ENCODE data around the gene AATK.
A peak's percentile ranks its signal among the peaks of the same experiment; 100 is the strongest.

AATK gene

DNA sequence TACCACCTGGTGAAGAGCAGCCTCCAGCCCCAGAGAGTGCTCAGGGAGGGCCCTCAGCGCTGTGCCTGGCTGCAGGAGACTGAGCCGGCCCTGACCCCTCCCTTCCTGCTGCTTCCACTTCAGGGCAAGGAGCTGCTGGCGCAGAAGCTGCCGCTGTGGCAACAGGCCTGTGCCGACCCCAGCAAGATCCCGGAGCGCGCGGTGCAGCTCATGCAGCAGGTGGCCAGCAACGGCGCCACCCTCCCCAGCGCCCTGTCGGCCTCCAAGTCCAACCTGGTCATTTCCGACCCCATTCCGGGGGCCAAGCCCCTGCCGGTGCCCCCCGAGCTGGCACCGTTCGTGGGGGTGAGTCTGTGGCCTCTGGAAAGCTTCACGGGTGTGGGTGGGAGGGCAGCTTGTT, 62.6 kb downstream of the AATK start:
- no peak for DNase-seq

DNA sequence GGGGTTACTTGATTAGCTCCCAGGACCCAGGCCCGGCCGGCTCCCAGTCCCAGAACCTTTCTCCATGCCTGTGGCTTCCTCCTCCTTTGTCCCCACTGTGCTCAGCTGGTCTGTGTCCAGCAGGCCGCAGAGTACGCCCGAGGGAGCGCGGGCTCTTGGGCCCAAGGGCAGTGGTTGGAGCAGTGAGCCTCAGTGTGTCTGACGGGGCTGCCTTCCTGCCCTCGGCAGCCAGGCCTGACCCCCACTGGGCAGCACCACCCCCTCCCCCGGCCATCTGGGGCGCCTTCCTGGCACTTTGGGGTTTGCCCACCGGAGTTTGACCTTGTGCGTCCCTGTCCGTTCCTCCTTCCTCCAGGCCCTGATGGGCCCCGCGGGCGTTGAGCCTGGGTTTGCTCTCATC, 63.2 kb downstream of the AATK start:
- no peak for DNase-seq

DNA sequence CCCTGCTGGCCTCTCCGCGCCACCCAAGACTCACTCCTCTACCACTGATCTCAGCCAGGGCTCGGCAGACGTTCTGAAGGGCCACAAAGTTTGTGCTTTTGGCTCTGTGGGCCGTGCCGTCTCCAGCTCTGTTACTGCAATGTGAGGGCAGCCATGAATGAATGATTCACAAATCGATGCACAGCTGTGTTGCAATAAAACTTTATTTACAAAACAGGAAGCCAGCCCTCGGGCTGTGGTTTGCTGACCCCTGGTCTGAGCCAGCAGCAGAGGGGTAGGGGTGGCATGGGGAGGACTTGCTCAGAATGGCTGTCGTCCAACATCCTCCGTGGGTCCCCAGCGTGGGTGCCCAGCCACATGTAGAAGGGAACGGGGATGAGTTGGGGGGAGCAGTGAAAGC, 63.7 kb downstream of the AATK start:
- no peak for DNase-seq

DNA sequence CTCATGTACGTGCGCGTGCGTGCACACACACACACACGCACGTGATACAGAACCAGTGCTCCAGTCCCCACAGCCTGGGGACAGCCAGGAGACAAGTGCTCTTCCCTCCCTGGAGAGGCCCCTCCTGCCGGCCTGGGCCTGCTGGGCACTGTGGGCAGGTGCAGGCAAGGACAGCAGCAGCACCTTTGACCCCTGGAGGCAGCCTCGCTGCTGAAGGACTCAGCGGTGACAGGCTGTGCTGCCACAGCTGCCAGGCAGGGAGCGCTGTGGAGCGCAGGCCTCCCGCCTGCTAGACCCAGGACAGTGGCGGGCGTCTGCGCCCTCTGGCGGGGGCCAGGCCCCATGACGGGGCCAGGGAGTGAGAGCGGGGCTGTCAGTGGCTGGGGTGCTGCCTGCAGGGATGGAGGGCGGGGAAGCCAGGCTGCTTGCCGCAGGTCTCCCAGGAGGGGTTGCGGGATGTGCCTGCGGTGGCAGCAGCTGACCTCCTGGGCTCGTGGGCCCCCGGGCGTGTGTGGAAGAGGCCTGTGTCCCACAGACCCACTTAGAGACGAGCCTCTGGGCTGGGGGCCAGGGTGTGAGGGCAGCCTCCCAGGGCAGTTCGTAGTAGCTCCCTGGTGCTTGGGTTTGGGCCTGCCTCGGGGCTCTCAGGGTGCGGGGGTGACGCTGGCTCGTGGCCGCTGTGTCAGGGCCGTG, 64.3 kb downstream of the AATK start:
- DNase-seq: peak; percentile 92

GRCh38 chr17:81100668-81101067, 65.4 kb downstream of the AATK start:
- DNase-seq: no peak

- no peak for DNase-seq
Measured at GRCh38 chr17:81099888-81100287, 66.1 kb downstream of the AATK start.

GRCh38 chr17:81097943-81098308, 68.1 kb downstream of the AATK start:
- peak; percentile 23 for DNase-seq

- DNase-seq: peak; percentile 57
Measured at GRCh38 chr17:81097134-81097942, 68.7 kb downstream of the AATK start.

DNA sequence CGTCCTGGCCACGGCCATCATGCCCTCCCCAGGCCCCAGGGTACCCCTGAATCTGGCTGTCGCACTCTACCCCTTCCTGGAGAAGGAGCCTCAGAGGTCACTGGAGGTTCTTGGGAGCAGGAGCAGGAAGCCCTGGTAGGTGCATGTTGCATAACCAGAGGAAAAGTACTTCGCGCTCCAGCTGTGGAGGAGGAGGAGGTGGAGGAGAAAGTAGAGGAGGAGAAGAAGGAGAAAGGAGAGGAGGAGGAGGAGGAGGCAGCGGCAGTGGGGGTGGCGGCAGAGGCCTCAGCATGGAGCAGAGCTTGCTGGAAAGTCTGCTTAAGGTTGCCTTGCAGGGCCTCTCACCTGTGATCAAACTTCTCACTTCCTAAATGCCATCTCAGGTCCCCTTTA, 69.3 kb downstream of the AATK start:
- no peak for DNase-seq

GRCh38 chr17:81095383-81095762, 70.6 kb downstream of the AATK start:
- DNase-seq: peak; percentile 19

DNA sequence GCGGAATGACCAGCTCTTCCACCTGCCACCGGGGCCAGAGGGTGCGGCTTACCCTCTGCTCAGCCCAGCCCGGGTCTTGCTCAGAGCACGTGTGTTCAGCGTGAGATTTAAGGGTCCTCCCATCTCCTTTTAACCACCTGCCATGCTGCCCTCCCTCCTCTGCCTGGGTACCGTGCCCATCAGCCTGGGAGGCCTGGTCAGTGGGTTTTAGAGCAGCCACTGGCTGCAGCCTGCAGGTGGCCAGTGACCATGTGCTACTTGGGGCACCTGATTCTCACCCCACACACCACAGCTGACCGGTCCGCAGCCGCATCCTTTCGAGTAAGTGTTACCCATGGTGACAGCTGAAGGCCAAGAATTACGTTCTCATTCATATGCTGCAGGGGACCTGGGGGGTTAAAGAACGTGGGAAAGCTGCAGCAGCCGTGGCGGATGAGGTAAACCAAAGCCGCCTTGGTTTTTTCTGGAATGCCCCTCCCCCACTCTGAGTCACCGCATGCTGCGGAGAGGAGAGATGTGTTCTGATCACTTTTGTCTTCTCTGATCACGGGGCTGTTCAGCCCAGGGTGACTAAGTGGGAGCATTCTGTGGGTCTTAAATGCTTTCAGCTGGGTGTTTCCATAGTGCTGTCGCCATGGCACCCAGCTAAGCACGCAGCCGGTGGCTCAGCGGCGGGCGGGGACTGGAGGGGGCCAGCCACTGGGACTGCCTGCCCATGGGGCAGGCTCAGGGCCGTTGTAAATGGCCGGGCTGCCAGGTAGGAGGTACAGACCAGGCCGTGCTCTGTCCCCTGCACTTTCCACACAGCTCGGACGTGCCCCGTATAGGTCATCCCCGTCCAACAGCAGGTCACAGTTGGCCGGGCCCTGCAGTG, 71.3 kb downstream of the AATK start:
- peak; percentile 88 for DNase-seq

DNA sequence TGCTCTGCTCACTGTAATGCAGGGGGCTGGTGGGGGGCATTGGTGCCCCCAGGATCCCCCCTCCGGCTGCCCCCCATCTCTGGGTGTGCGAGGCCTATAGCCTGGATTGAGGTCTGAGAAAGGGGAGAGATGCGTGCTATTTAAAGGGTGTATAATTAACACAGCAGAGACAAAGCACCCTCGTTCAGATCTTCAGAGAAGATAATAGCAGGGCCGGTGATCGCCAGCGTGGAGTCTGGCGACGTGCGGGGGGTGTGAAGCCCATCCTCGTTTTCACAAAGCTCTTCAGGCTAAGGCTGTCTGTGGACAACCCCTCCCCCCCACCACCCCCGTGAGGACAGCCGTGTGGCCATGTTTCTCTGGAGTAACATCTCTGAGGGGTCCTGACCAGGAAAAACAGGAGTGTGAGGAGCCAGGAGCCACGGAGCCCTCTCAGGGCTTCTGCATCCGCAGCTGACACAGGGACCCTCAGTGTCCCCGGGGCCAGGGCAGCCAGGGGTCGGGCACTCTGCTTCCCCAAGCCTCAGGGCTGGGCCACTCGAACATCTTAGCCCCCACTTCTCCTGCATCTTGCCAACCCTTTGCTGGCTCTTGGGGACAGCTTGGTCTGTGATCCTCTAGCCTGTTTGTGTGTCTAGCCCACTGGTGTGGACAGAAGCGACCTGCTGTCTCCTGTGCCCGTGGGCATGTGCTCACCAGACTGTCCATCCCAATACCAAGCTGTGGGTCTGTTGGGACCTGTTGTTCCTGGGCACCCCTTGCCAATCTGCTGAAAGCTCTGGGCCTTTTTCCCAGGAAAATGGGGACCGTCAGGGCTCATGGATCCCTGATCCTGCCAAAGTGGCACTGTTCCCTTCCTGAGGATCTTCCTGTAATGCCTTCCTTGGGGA, 72.2 kb downstream of the AATK start:
- no peak for DNase-seq

DNA sequence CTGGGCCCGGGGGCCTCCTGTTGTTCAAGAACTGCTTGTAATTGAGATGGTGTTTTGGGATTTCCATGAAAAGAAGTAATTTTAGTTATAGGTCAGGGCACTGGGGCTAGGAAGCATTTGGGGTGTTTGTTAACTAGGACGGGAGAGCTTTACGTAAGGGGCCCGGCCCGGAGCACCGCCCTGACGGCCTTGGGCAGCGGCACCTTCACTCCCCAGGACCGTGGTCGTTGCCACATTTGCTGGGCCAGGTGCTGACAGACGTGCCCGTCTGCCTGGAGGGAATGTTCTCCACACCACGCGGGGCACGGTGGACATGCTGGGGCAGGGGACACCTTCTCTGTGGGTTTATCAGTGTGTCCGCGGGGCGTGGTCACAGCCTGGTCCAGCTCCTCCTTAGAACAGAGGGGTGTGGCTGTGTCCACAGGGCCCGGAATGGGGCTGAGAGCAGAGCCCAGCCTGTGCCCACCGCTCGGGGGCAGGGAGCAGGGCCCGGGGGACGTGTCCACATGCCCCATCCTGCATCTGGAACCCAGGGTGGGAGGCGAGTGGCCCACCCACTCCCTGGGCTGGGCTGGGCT, 73.4 kb downstream of the AATK start:
- no peak for DNase-seq

DNA sequence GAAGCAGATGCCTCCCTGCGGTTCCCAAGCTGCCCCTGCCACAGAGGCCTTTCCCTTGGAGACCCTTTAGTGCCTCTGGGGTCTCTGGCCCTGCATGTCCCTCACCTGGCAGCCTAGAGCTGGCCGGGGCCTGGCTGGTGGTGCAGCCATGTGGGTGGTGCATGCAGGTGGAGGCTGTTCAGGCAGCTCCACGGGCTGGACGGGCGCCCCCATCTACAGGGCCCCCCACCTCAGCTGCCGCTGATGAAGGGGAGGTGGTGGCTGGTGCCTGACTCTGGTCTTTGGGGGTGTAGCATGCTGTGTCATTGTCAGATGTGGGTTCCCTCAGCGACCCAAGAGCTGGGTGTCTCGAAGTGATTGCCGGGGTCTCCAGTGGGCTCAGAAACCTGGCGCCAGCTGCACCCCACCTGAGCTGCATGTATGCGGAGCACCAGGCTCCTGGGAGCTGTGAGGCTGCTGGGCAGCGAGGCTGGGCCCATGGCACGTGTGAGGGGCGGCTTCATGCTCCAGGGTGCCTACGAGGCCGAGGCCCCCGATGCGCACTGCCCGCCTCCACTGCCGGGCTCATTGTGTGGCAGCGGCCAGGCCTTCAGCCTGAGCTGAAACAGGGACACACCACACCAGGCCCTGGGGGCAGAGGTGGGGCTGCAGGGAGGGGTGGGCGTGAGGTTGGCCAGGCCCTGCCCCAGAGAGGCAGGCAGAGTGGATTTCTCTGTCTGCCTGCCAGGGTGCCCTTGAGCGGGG, 74.1 kb downstream of the AATK start:
- DNase-seq: no peak

- no peak for DNase-seq
Measured at GRCh38 chr17:81091154-81091553, 74.9 kb downstream of the AATK start.

- DNase-seq: peak; percentile 54
Measured at GRCh38 chr17:81090361-81091136, 75.5 kb downstream of the AATK start.

DNA sequence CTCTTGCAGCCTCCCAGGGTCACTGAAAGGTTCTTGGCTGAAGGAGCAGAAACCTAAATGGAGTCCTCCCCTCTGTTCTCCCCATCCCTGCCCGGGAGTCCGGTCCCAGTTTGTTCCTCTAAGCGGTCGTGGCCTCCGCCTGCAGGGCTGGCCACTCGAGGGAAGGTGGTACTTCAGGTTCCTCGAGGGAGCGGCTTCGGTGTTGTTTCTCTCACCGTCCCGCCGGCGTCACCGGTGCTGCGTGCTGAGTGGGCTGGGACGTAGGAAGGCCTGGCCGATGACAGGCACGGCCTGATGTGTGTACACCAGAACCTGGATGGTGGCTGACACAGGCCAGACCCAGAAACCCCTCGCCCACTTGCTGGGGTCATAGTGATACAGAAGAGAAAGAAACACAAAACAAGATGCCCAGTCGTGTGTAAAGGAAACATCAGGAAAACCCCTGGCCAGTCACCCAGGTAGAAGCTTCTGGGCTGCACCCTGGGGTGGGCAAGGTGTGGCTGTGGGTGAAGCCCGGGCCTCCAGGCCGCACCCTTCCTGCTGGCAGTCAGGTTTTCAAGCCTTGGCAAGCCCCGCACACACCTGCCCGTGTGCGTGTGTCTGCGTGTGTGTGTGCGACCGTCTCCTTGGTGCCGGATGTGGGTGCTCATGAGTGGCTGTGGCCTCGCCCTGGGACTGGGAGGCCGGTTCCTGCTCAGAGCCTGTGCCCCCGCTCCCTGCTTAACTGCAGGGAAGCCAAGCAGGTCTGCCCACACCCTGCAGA, 79.1 kb downstream of the AATK start:
- no peak for DNase-seq

DNA sequence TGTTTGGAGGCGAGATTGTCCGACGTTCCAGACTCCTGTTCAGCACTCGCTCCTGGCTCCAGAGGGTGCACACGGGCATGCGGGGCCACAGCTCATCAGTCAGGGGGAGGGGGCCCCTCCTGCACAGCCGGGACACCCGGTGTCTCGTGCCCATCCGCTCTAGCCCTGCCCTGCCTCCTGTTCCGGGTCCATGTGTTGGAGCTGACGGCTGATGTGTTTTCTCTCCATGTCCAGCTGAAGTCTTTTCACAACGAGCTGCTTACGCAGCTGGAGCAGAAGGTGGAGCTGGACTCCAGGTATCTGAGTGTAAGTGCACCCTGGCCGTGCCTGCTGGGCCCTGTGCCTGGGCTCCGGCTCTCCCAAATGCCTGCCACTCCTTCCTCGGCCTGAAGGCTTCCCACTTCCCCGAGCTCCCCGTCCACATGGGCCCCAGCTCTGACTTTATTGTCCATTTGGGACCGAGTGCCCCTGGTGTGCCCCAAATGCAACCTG, 80.6 kb downstream of the AATK start:
- no peak for DNase-seq

DNA sequence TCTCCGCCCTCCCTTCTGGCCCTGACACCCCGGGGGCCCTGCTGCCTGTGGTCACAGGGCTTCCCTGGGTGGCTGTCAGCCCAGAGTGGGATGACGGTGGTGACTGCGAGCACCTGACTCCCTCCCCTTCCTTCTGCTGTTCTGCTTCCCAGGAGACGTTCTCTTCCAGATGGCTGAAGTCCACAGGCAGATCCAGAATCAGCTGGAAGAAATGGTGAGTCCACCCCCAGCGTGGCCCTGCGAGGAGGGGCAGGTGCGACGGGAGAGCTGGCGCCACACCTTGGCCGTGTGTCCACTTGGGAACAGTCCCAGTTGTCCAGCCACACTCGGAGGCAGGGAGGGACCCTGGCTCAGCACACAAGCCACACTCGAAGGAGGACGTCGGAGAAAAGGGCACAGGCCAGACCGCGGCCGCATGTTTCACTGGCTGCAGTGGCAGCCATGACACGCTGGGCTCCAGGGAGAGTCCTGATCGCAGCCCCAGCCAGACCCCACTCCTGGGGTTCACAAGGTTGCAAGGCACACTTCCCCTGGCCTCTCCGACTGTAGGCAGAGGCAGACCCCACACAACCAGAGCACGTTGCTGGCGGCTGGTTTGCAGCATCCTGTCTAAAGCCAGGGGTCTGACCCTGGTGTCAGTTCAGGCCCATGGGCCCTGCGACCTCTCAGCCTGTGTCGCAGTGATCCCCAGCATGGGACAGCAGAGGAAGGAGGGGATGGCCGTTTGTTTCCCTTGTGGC, 81.2 kb downstream of the AATK start:
- no peak for DNase-seq
